Measurements from ENCODE around the gene MKX.

DNA sequence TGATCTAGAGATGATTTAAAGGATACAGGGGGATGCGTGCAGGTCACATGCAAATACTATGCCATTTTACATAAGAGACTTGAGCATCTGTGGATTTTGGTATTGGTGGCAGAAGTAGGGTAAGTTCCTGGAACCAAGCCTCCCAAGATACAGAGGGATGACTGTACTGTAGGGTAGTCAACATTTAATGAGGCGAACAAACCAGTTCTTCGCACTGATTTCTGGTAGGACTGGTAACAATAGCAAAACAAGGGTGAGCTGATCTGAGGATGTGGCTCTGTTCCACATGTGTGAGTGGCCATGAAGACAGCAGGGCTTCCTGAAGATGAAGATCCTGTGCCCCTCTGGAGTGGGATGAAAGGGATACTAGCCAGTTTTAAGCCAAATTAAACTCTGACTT, 36.3 kb downstream of the MKX start:
- no peak for TF ChIP-seq POLR2A (IDR thresholded peaks at IDR 0.05)
- TF ChIP-seq, protein P1, sequence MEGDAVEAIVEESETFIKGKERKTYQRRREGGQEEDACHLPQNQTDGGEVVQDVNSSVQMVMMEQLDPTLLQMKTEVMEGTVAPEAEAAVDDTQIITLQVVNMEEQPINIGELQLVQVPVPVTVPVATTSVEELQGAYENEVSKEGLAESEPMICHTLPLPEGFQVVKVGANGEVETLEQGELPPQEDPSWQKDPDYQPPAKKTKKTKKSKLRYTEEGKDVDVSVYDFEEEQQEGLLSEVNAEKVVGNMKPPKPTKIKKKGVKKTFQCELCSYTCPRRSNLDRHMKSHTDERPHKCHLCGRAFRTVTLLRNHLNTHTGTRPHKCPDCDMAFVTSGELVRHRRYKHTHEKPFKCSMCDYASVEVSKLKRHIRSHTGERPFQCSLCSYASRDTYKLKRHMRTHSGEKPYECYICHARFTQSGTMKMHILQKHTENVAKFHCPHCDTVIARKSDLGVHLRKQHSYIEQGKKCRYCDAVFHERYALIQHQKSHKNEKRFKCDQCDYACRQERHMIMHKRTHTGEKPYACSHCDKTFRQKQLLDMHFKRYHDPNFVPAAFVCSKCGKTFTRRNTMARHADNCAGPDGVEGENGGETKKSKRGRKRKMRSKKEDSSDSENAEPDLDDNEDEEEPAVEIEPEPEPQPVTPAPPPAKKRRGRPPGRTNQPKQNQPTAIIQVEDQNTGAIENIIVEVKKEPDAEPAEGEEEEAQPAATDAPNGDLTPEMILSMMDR (IDR thresholded peaks at IDR 0.05), result no peak
- TF ChIP-seq EP300 (IDR thresholded peaks at IDR 0.05; ENCODE audit: low read depth), result no peak
- TF ChIP-seq POLR2AphosphoS5 (IDR thresholded peaks at IDR 0.05), result no peak

Measured in transverse colon (tissue), 4 donors.